Thyroid gland (tissue), 4 donors: Measurements from ENCODE around the gene SEZ6L. TPM values are rescaled to one million over a fixed set of nuclear protein-coding genes. Genes with fewer than 3 reads are reported as not detected.

Source experiments
- DNase-seq, 2 donors: peaks; one replicate each; pipeline ENCODE4 v3.0.0-alpha.2; 2019
- H3K27ac ChIP-seq, 3 donors: fragments of 200-600 bp; sonication (generic); 1 replicate in 2 of 3; 2 replicates in 1 of 3; pipeline ENCODE4 v1.5.1; 2016 to 2019; ENCODE audit warnings: mild to moderate bottlenecking in 1 of 3, moderate library complexity in 1 of 3
- H3K27me3 ChIP-seq: fragments of 200-600 bp; sonication (generic); one replicate; pipeline ENCODE4 v1.5.1; 2019
- H3K36me3 ChIP-seq, 2 donors: fragments of 200-600 bp; sonication (generic); one replicate each; pipeline ENCODE4 v1.5.1; 2016 to 2019
- H3K4me1 ChIP-seq, 2 donors: fragments of 200-600 bp; sonication (generic); one replicate each; pipeline ENCODE4 v1.5.1; 2017 to 2019
- H3K4me3 ChIP-seq, 3 donors: fragments of 200-600 bp; sonication (generic); replicated peaks in 1 of 3; 1 replicate in 2 of 3; 2 replicates in 1 of 3; pipeline ENCODE4 v1.5.1; 2016; ENCODE audit warnings: mild to moderate bottlenecking in 1 of 3
- H3K9me3 ChIP-seq: fragments of 200-600 bp; sonication (generic); one replicate; pipeline ENCODE4 v1.5.1; 2017
- POLR2A ChIP-seq, 2 donors: fragments of 450-650 bp; IDR thresholded peaks; one replicate each; pipeline ENCODE4 v1.6.1; 2017; ENCODE audit warnings: antibody characterized with exemption in 2 of 2, mild to moderate bottlenecking in 2 of 2, moderate library complexity in 1 of 2
- WGBS, 2 donors: methylation state at CpG; one replicate each; pipeline ENCODE4 v1.1.5; 2017; 5-methylcytosine and 5-hydroxymethylcytosine counted together
- intact Hi-C: fragments of 100-400 bp; cut with DNase I; formaldehyde crosslinking; loops from one replicate; pipeline ENCODE4 v1.15.1; 2023
- total RNA-seq, 4 donors: library from RNA; depleted of rRNA; stranded (reverse); fragments of >200 nt; gene quantifications; one replicate each; pipeline ENCODE4 v1.2.3, GENCODE V29; 2016
- TF ChIP-seq, protein P1 (sequence below), 6 experiments: fragments of 200-600 bp in 3 of 6; fragments of 450-650 bp in 3 of 6; sonication (generic) in 3 of 6; IDR thresholded peaks; one replicate each; pipeline ENCODE4 v1.5.1; 2016 to 2019; ENCODE audit warnings: antibody characterized with exemption in 6 of 6, mild to moderate bottlenecking in 2 of 6, inconsistent platforms in 1 of 6, moderate library complexity in 1 of 6

SEZ6L gene
- total RNA-seq, 4 donors from 2014 or later: 0.13 to 0.22 (median 0.17) TPM; not detected in 1

DNA sequence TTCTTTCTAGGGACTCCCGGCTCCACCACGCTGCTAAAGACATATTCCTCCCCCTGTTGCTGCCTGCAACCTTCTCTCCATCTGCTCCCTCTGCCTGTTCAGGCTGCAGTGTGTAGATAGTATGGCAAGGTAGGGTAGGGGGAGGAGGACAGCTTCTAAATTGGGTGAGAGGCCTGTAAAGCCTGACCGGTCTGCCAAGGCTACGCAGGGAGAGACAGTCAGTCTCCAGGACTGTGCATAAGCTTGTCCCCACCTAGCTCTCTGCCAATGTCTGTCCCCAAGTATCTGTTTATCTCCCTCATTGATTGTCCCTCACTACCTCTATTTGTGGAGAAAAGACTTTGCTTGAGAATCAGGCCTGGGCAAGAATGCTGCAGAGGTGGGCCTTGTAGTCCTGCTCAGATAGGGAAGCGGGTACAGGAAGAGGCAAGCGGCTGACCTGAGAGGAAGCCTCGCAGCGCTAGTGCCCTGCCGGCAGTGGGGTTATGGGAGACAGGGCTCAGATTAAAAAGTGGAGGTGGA is 871 bp upstream of the SEZ6L start:
- 45 to 55% methylated on average over 9 of the region's 9 CpGs for WGBS, 2 donors
- DNase-seq: no peak
- no peaks in the 10 kb centered on the region for H3K36me3 ChIP-seq
- H3K27me3 ChIP-seq: no peaks in the 10 kb centered on the region
- TF ChIP-seq, protein P1, sequence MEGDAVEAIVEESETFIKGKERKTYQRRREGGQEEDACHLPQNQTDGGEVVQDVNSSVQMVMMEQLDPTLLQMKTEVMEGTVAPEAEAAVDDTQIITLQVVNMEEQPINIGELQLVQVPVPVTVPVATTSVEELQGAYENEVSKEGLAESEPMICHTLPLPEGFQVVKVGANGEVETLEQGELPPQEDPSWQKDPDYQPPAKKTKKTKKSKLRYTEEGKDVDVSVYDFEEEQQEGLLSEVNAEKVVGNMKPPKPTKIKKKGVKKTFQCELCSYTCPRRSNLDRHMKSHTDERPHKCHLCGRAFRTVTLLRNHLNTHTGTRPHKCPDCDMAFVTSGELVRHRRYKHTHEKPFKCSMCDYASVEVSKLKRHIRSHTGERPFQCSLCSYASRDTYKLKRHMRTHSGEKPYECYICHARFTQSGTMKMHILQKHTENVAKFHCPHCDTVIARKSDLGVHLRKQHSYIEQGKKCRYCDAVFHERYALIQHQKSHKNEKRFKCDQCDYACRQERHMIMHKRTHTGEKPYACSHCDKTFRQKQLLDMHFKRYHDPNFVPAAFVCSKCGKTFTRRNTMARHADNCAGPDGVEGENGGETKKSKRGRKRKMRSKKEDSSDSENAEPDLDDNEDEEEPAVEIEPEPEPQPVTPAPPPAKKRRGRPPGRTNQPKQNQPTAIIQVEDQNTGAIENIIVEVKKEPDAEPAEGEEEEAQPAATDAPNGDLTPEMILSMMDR (IDR thresholded peaks at IDR 0.05): no peak
- no peak for TF ChIP-seq POLR2A (IDR thresholded peaks at IDR 0.05)
- no peak overlapping the region for H3K4me3 ChIP-seq
- H3K4me1 ChIP-seq: peaks cover 7 to 14% of the 10 kb centered on the region in 2 donors
- no peaks in the 10 kb centered on the region for H3K9me3 ChIP-seq
- intact Hi-C loops: no loop called here
- no peak overlapping the region for H3K27ac ChIP-seq

GRCh38 chr22:26168939-26169314 is 335 bp upstream of the SEZ6L start:
- H3K27me3 ChIP-seq: no peaks in the 10 kb centered on the region
- WGBS, 2 donors: 5 to 26% methylated on average over 5 to 15 of the region's 15 CpGs

GRCh38 chr22:26170112-26170492 is 840 bp downstream of the SEZ6L start:
- WGBS, 2 donors: 2% methylated on average over 8 to 11 of the region's 11 CpGs
- Histone ChIP-seq H3K9me3 (no peaks in the 10 kb centered on the region), H3K27ac (no peak overlapping the region), H3K27me3 (no peaks in the 10 kb centered on the region), H3K4me1 (peaks cover 7 to 14% of the 10 kb centered on the region in 2 donors), H3K4me3 (no peak overlapping the region), H3K36me3 (no peaks in the 10 kb centered on the region)
- intact Hi-C loops: no loop called here
- DNase-seq: no peak
- TF ChIP-seq, protein P1 (IDR thresholded peaks at IDR 0.05): no peak
- no peak for TF ChIP-seq POLR2A (IDR thresholded peaks at IDR 0.05)

More at GRCh38 chr22:26168939-26169314, 335 bp upstream of the SEZ6L start:
- peaks cover 7 to 14% of the 10 kb centered on the region in 2 donors for H3K4me1 ChIP-seq
- no peak overlapping the region for H3K27ac ChIP-seq
- TF ChIP-seq, protein P1 (IDR thresholded peaks at IDR 0.05): no peak
- TF ChIP-seq POLR2A (IDR thresholded peaks at IDR 0.05): no peak
- peak overlapping the region in 1 of 3 donors; percentile 30 for H3K4me3 ChIP-seq
- intact Hi-C loops: no loop called here
- no peaks in the 10 kb centered on the region for H3K36me3 ChIP-seq
- no peak for DNase-seq
- H3K9me3 ChIP-seq: no peaks in the 10 kb centered on the region

DNA sequence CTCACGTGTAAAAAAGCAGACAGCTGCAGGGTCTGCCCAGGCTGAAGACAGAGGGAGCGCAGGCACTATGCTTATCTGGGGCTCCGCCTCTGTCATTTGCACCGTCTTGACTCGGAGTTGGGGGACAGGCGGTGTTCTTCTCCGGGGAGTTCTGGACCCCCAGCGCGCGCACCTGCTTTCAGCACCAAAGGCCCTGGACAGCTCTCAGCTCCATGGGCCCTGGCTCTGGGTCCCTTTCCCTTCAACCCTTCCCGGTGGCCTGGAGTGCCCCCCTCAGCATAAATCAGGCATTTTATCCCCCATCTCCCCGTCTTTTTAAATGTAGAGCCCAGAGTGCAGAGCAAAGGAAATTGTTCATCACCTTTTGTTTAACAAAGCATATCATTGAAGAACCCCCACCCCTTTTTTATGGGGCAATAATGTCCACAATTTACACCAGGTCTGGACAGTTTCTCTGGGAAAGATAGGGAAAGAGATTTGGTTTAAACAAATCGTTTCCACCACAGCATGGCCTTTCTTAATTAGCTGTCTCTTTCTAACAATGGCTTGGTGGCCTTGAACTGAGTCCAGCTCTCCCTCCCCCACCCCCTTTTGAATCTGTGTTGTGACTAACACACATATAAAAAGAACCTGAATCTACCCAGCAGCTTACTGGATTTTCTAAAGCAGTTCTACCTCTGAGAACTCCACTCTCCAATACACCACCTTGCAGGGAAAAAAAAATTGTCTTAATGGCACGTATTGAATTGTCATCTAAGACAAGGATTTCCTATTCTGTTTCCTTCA is 1.7 kb downstream of the SEZ6L start:
- Histone ChIP-seq H3K4me1 (peaks cover 7 to 14% of the 10 kb centered on the region in 2 donors), H3K9me3 (no peaks in the 10 kb centered on the region), H3K27me3 (no peaks in the 10 kb centered on the region), H3K36me3 (no peaks in the 10 kb centered on the region), H3K27ac (no peak overlapping the region), H3K4me3 (no peak overlapping the region)
- peak in 1 of 2 donors; percentile 29 for DNase-seq
- TF ChIP-seq POLR2A (IDR thresholded peaks at IDR 0.05): no peak
- TF ChIP-seq, protein P1 (IDR thresholded peaks at IDR 0.05): peak in 3 of 6 experiments; percentile 10 to 36 (median 11)
- intact Hi-C loops: no loop called here
- 16 to 19% methylated on average over 5 to 8 of the region's 14 CpGs for WGBS, 2 donors

- TF ChIP-seq, protein P1 (IDR thresholded peaks at IDR 0.05): peak in 4 of 6 experiments; percentile 14 to 63 (median 34)
- no peak for TF ChIP-seq POLR2A (IDR thresholded peaks at IDR 0.05)
- intact Hi-C loops: no loop called here
- WGBS, 2 donors: 40 to 43% methylated on average over 5 of the region's 5 CpGs
- Histone ChIP-seq H3K36me3 (no peaks in the 10 kb centered on the region), H3K4me1 (peaks cover 7 to 14% of the 10 kb centered on the region in 2 donors), H3K9me3 (no peaks in the 10 kb centered on the region), H3K4me3 (no peak overlapping the region), H3K27ac (no peak overlapping the region), H3K27me3 (no peaks in the 10 kb centered on the region)
- peak; percentile 42 to 56 for DNase-seq
These were observed 3.2 kb downstream of the SEZ6L start for GRCh38 chr22:26172389-26172990.
